ENCODE measurements around the gene TCERG1L.

Gene TCERG1L

GRCh38 chr10:131244836-131245235 lies 66.7 kb downstream of the TCERG1L start:
- Histone ChIP-seq H2AK5ac (ENCODE audit: low read depth, low read length) (peak overlapping the region; percentile 51), H2BK15ac (ENCODE audit: low read length) (no peak overlapping the region), H3K9me3 (replicated peaks in 1 of 2; ENCODE audit: control insufficient read depth in 2 of 2, insufficient read depth in 1 of 2, low read depth in 1 of 2, low read length in 2 of 2) (no peaks in the 10 kb centered on the region), H3K23ac (ENCODE audit: low read depth, low read length, poor library complexity) (peak overlapping the region; percentile 45), H2AFZ (ENCODE audit: low read length) (no peak overlapping the region), H3K4me1 (ENCODE audit: control insufficient read depth in 2 of 2, insufficient read depth in 1 of 2, low read depth in 1 of 2, low read length in 2 of 2) (peaks cover 0 to 3% of the 10 kb centered on the region in 2 donors), H3K27ac (replicated peaks; ENCODE audit: low read length) (no peak overlapping the region), H3K27me3 (ENCODE audit: control insufficient read depth in 3 of 3, insufficient read depth in 3 of 3, low read depth in 1 of 3, low read length in 3 of 3) (no peaks in the 10 kb centered on the region), H4K91ac (ENCODE audit: low read depth, low read length, poor library complexity) (no peak overlapping the region), H2BK12ac (ENCODE audit: low read length) (no peak overlapping the region), H3K9ac (ENCODE audit: low read depth, low read length, poor library complexity) (no peak overlapping the region), H3K36me3 (replicated peaks in 1 of 2; ENCODE audit: control insufficient read depth in 2 of 2, insufficient read depth in 2 of 2, low read length in 2 of 2) (no peaks in the 10 kb centered on the region), H3K4ac (ENCODE audit: low read length) (no peak overlapping the region), H3K14ac (ENCODE audit: low read length) (no peak overlapping the region), H3K79me1 (ENCODE audit: low read depth, low read length) (no peaks in the 10 kb centered on the region), H3K4me3 (ENCODE audit: low read length in 2 of 2) (no peak overlapping the region), H3K18ac (ENCODE audit: low read length) (peak overlapping the region; percentile 22), H4K8ac (ENCODE audit: low read depth, low read length) (no peak overlapping the region), H2BK5ac (ENCODE audit: low read length) (no peak overlapping the region), H3K4me2 (ENCODE audit: insufficient read depth, low read length, poor library complexity, severe bottlenecking) (no peak overlapping the region), H2BK120ac (ENCODE audit: low read depth, low read length) (no peak overlapping the region)
- no peak for DNase-seq (ENCODE audit: low spot score)
- no CpG with 5 or more reads among the region's 1 CpG for WGBS, 2 donors (ENCODE audit: extremely low coverage in 2 of 2, insufficient read length in 2 of 2, insufficient replicate concordance in 1 of 2)

- H2AK5ac ChIP-seq (ENCODE audit: low read depth, low read length) = no peak overlapping the region
- no CpG with 5 or more reads among the region's 12 CpGs for WGBS, 2 donors (ENCODE audit: extremely low coverage in 2 of 2, insufficient read length in 2 of 2, insufficient replicate concordance in 1 of 2)
- no peaks in the 10 kb centered on the region for H3K4me1 ChIP-seq (ENCODE audit: control insufficient read depth in 2 of 2, insufficient read depth in 1 of 2, low read depth in 1 of 2, low read length in 2 of 2)
- no peak overlapping the region for H3K27ac ChIP-seq (replicated peaks; ENCODE audit: low read length)
- H2BK12ac ChIP-seq (ENCODE audit: low read length) = no peak overlapping the region
- no peaks in the 10 kb centered on the region for H3K9me3 ChIP-seq (replicated peaks in 1 of 2; ENCODE audit: control insufficient read depth in 2 of 2, insufficient read depth in 1 of 2, low read depth in 1 of 2, low read length in 2 of 2)
- DNase-seq (ENCODE audit: low spot score) = no peak
- no peaks in the 10 kb centered on the region for H3K79me1 ChIP-seq (ENCODE audit: low read depth, low read length)
- no peaks in the 10 kb centered on the region for H3K27me3 ChIP-seq (ENCODE audit: control insufficient read depth in 3 of 3, insufficient read depth in 3 of 3, low read depth in 1 of 3, low read length in 3 of 3)
- H3K36me3 ChIP-seq (replicated peaks in 1 of 2; ENCODE audit: control insufficient read depth in 2 of 2, insufficient read depth in 2 of 2, low read length in 2 of 2) = no peaks in the 10 kb centered on the region
- no peak overlapping the region for H3K9ac ChIP-seq (ENCODE audit: low read depth, low read length, poor library complexity)
- no peak overlapping the region for H3K18ac ChIP-seq (ENCODE audit: low read length)
- no peak overlapping the region for H3K14ac ChIP-seq (ENCODE audit: low read length)
- H2AFZ ChIP-seq (ENCODE audit: low read length) = no peak overlapping the region
- no peak overlapping the region for H3K4me2 ChIP-seq (ENCODE audit: insufficient read depth, low read length, poor library complexity, severe bottlenecking)
- H4K91ac ChIP-seq (ENCODE audit: low read depth, low read length, poor library complexity) = no peak overlapping the region
- no peak overlapping the region for H4K8ac ChIP-seq (ENCODE audit: low read depth, low read length)
- H2BK120ac ChIP-seq (ENCODE audit: low read depth, low read length) = no peak overlapping the region
- no peak overlapping the region for H3K4me3 ChIP-seq (ENCODE audit: low read length in 2 of 2)
- H3K23ac ChIP-seq (ENCODE audit: low read depth, low read length, poor library complexity) = no peak overlapping the region
- no peak overlapping the region for H3K4ac ChIP-seq (ENCODE audit: low read length)
- H2BK15ac ChIP-seq (ENCODE audit: low read length) = no peak overlapping the region
- H2BK5ac ChIP-seq (ENCODE audit: low read length) = no peak overlapping the region
Measured at GRCh38 chr10:131243076-131243475, 68.4 kb downstream of the TCERG1L start.

GRCh38 chr10:131242007-131242406 lies 69.5 kb downstream of the TCERG1L start:
- H2BK12ac ChIP-seq (ENCODE audit: low read length) = no peak overlapping the region
- H3K27ac ChIP-seq (replicated peaks; ENCODE audit: low read length) = no peak overlapping the region
- no peak overlapping the region for H4K91ac ChIP-seq (ENCODE audit: low read depth, low read length, poor library complexity)
- no peak overlapping the region for H3K4me2 ChIP-seq (ENCODE audit: insufficient read depth, low read length, poor library complexity, severe bottlenecking)
- no peaks in the 10 kb centered on the region for H3K79me1 ChIP-seq (ENCODE audit: low read depth, low read length)
- H3K4me1 ChIP-seq (ENCODE audit: control insufficient read depth in 2 of 2, insufficient read depth in 1 of 2, low read depth in 1 of 2, low read length in 2 of 2) = no peaks in the 10 kb centered on the region
- no peak overlapping the region for H3K23ac ChIP-seq (ENCODE audit: low read depth, low read length, poor library complexity)
- no peak overlapping the region for H3K18ac ChIP-seq (ENCODE audit: low read length)
- H2BK5ac ChIP-seq (ENCODE audit: low read length) = no peak overlapping the region
- no peak overlapping the region for H4K8ac ChIP-seq (ENCODE audit: low read depth, low read length)
- no peak overlapping the region for H2BK120ac ChIP-seq (ENCODE audit: low read depth, low read length)
- H3K9ac ChIP-seq (ENCODE audit: low read depth, low read length, poor library complexity) = no peak overlapping the region
- peak; percentile 27 for DNase-seq (ENCODE audit: low spot score)
- no peak overlapping the region for H2AFZ ChIP-seq (ENCODE audit: low read length)
- H3K27me3 ChIP-seq (ENCODE audit: control insufficient read depth in 3 of 3, insufficient read depth in 3 of 3, low read depth in 1 of 3, low read length in 3 of 3) = no peaks in the 10 kb centered on the region
- H3K9me3 ChIP-seq (replicated peaks in 1 of 2; ENCODE audit: control insufficient read depth in 2 of 2, insufficient read depth in 1 of 2, low read depth in 1 of 2, low read length in 2 of 2) = no peaks in the 10 kb centered on the region
- no peak overlapping the region for H3K4me3 ChIP-seq (ENCODE audit: low read length in 2 of 2)
- no peak overlapping the region for H2BK15ac ChIP-seq (ENCODE audit: low read length)
- H3K4ac ChIP-seq (ENCODE audit: low read length) = no peak overlapping the region
- H3K14ac ChIP-seq (ENCODE audit: low read length) = no peak overlapping the region
- no CpG with 5 or more reads among the region's 8 CpGs for WGBS, 2 donors (ENCODE audit: extremely low coverage in 2 of 2, insufficient read length in 2 of 2, insufficient replicate concordance in 1 of 2)
- no peaks in the 10 kb centered on the region for H3K36me3 ChIP-seq (replicated peaks in 1 of 2; ENCODE audit: control insufficient read depth in 2 of 2, insufficient read depth in 2 of 2, low read length in 2 of 2)
- no peak overlapping the region for H2AK5ac ChIP-seq (ENCODE audit: low read depth, low read length)

GRCh38 chr10:131240691-131241090 lies 70.8 kb downstream of the TCERG1L start:
- Histone ChIP-seq H3K9me3 (replicated peaks in 1 of 2; ENCODE audit: control insufficient read depth in 2 of 2, insufficient read depth in 1 of 2, low read depth in 1 of 2, low read length in 2 of 2) (no peaks in the 10 kb centered on the region), H3K27ac (replicated peaks; ENCODE audit: low read length) (no peak overlapping the region), H3K23ac (ENCODE audit: low read depth, low read length, poor library complexity) (no peak overlapping the region), H3K4ac (ENCODE audit: low read length) (no peak overlapping the region), H2BK15ac (ENCODE audit: low read length) (no peak overlapping the region), H3K18ac (ENCODE audit: low read length) (no peak overlapping the region), H3K14ac (ENCODE audit: low read length) (no peak overlapping the region), H2BK5ac (ENCODE audit: low read length) (no peak overlapping the region), H3K4me1 (ENCODE audit: control insufficient read depth in 2 of 2, insufficient read depth in 1 of 2, low read depth in 1 of 2, low read length in 2 of 2) (no peaks in the 10 kb centered on the region), H3K27me3 (ENCODE audit: control insufficient read depth in 3 of 3, insufficient read depth in 3 of 3, low read depth in 1 of 3, low read length in 3 of 3) (no peaks in the 10 kb centered on the region), H3K4me2 (ENCODE audit: insufficient read depth, low read length, poor library complexity, severe bottlenecking) (no peak overlapping the region), H2BK120ac (ENCODE audit: low read depth, low read length) (no peak overlapping the region), H3K4me3 (ENCODE audit: low read length in 2 of 2) (no peak overlapping the region), H3K36me3 (replicated peaks in 1 of 2; ENCODE audit: control insufficient read depth in 2 of 2, insufficient read depth in 2 of 2, low read length in 2 of 2) (no peaks in the 10 kb centered on the region), H3K79me1 (ENCODE audit: low read depth, low read length) (no peaks in the 10 kb centered on the region), H4K8ac (ENCODE audit: low read depth, low read length) (no peak overlapping the region), H2BK12ac (ENCODE audit: low read length) (no peak overlapping the region), H4K91ac (ENCODE audit: low read depth, low read length, poor library complexity) (no peak overlapping the region), H3K9ac (ENCODE audit: low read depth, low read length, poor library complexity) (no peak overlapping the region), H2AK5ac (ENCODE audit: low read depth, low read length) (no peak overlapping the region), H2AFZ (ENCODE audit: low read length) (no peak overlapping the region)
- no CpG with 5 or more reads among the region's 16 CpGs for WGBS, 2 donors (ENCODE audit: extremely low coverage in 2 of 2, insufficient read length in 2 of 2, insufficient replicate concordance in 1 of 2)
- DNase-seq (ENCODE audit: low spot score) = no peak

Data from neuronal stem cell (in vitro differentiated cells).